ENCODE results near the gene GLO1.
"Not testable (repeated sequence)": the region's sequence is repeated elsewhere in the genome, so short reads cannot be mapped to it uniquely, and the experiment has no call there.

Gene GLO1

GRCh38 chr6:38703949-38704590 is 1.1 kb upstream of the GLO1 start:
- DNase-seq = no peak

DNA sequence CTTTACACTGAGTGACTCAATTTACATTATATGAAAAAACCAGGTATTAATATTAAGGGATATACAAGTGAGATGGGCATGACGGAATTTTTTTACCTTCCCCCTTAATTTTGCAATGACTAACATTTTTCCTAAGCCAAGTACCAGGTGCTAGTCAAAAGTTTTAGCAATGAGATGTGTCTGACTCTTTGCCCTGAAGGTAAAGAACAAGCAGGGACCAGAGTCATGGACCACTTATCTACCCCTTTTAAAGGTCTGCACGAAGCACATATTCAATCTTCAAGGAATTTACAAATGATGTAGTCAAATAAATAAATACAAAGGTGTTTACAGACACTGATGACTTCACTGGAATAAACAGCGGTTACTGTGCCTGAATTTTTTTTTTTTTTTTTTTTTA is 1.4 kb downstream of the GLO1 start:
- no peak for DNase-seq

DNA sequence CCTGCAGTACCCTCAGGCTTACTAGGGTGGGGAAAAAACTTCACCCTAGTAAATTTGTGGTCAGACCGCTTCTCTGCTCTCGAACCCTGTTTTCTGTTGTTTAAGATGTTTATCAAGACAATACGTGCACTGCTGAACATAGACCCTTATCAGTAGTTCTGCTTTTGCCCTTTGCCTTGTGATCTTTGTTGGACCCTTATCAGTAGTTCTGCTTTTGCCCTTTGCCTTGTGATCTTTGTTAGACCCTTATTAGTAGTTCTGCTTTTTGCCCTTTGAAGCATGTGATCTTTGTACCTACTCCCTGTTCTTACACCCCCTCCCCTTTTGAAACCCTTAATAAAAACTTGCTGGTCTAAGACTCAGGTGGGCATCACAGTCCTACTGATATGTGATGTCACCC is 3.2 kb downstream of the GLO1 start:
- not testable (repeated sequence) for DNase-seq

DNA sequence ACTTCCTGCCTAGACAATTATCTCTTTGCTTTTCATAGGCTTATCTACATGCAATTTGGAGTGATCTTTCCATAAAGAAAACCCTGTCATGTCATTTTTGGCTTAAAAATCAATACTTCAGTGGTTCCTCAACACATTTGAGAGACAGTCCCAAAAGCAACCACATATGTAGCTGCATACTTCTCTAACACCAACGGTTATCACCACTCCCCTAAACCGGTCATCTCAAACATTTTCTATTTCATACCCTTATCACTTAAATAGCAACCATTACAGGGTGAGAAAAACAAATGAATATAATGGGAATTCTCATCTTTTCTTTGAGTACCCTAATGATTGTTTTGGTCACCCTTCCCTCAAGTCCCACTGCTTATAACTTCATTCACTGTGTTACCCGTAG is 5.1 kb downstream of the GLO1 start:
- no peak for DNase-seq

DNA sequence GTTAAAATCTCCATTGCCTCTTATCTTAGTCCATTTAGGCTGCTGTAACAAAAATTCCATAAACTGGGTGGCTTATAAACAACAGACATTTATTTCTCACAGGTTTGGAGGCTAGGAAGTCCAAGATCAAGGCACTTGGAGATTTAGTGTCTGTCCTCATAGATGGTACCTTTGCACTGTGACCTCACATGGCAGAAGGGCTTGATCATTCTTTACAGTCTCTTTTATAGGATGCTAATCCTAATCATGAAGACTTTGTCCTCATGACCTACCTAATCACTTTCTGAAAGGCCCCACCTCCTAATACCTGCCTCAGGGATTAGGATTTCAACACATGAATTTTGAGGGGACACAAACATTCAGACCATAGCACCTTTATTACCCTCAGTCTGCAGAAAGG is 6.6 kb downstream of the GLO1 start:
- no peak for DNase-seq

DNA sequence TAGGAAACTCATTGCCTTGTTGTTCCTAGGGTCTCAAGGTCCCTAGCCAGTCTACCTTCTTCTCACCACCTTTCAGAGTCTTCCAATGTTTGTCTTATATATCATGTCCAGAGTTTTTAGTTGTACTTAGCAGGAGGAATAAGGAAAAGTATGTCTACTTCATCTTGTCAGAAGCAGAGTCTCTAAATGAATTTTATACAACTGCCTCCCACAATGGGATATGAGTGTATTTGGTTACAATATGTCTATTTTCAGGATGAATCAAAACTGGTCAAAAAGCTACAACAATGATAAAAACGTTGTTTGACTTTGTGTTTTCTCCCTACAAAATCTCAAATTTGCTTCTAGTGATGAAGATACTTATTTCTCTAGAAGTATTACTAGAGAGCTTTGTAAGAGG is 7.0 kb downstream of the GLO1 start:
- no peak for DNase-seq

- peak in 1 of 2 donors; percentile 21 for DNase-seq
Observed at GRCh38 chr6:38695227-38695900, 7.6 kb downstream of the GLO1 start.

DNA sequence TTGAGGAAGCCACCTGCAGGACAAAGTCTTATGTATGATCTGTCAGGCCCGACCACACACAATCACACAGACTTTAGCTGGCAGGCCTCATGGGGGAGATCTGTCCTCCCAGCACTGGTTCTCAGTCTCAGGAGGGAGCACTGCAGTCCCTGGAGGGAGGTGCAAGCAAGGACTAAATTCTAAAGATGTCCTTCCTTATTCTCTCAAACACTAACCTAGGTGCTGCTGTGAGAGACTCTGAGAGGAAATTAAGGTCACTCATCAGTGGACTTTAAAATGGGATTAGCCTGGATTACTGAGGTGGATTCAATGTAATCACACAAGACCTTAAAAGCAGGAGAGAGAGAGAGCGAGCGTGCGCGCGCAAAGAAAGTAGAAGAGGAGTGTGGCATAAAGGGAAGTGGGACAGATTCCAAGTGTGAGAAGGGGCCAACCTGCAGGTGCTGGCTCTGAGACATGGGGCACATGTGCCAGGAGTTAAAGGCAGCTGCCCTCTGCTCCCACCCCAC is 14.3 kb downstream of the GLO1 start:
- no peak for DNase-seq

- DNase-seq = no peak
Observed at GRCh38 chr6:38687549-38687948, 15.4 kb downstream of the GLO1 start.

DNA sequence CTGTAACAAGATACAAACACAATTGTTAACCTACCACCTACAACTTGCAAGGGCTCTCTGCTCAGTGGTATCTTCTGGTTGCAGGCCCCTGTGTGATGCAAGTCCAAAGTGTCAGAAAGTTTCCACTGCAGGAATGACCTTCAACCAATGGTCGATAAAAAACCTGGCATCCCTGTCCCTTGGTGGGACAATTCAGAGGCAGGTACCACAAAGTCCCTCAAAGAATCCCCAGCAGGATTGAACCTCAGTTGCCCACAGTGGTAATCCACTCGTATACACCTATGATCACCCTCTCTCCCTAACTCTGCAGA is 15.9 kb downstream of the GLO1 start:
- DNase-seq = no peak

GRCh38 chr6:38686270-38687042 is 16.5 kb downstream of the GLO1 start:
- no peak for DNase-seq

DNA sequence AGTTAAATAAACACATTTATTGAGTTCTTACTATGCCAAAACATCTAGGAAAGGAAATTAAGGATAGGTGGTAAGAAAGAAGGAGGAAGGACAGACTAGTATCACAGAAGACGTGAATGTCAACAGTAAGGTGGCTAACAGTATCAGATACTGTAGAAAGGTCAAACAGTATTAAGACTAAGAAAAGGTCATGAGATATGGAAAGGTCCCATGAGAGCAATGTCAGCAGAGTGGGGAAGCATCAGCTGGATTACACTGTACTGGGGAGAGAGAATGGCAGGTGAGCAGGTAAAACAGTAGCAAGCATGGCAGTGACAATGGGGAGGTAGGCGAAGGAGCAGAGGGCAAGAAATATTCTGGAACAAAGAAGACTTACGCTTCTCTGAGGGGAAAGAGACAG is 18.0 kb downstream of the GLO1 start:
- DNase-seq = no peak

DNA sequence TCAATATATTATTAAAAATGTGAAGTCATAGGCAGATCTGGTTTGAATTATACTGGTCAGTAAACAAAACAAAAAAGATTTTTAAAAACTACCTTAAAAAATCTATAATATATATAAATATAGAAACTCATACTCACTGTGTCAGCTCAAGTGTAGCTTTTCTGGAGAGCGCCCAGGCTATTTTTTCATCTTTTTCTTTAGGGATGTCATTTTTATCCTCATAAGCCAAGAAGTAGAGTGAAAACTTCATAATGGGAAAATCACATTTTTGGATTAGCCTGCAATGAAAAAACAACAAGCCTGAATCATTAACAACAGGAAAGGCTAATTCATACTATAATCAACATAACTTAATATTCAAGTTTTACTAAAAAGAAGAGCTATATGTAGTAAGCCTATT is 18.7 kb downstream of the GLO1 start:
- DNase-seq = no peak

DNA sequence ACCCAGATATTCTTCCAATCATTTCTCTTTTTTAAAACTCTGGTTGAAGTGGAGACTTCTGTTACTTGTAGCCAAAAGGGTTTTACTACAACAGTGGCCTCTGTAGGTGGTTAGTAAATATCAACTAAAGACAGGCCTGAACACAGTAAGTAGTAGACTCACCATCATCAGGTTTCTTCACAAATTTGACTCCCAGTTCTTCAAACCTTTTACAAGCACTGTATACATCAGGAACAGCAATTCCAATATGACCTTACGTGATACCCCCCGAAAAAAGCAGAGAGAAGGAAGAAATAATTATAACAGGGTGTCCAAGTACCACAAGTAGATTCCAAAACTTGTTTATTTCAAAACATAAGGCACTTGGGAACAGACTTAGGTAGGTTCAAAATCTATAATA is 21.1 kb downstream of the GLO1 start:
- no peak for DNase-seq

DNA sequence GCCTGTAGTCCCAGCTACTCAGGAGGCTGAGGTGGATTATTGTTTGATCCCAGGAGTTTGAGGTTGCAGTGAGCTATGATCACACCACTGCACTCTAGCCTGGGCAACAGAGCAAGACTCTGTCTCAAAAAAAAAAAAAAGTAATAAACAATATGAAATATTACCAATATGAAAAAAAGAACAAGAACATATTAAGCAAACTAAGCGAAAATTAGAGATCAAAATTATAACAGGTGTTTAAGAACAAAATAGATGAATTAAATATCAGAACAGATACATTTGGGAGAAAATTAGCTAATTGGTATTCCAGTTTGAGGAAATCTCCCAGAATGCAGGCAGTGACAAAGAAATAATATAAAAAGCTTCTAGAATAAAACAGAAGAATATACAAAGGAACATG is 23.3 kb downstream of the GLO1 start:
- no peak for DNase-seq

DNA sequence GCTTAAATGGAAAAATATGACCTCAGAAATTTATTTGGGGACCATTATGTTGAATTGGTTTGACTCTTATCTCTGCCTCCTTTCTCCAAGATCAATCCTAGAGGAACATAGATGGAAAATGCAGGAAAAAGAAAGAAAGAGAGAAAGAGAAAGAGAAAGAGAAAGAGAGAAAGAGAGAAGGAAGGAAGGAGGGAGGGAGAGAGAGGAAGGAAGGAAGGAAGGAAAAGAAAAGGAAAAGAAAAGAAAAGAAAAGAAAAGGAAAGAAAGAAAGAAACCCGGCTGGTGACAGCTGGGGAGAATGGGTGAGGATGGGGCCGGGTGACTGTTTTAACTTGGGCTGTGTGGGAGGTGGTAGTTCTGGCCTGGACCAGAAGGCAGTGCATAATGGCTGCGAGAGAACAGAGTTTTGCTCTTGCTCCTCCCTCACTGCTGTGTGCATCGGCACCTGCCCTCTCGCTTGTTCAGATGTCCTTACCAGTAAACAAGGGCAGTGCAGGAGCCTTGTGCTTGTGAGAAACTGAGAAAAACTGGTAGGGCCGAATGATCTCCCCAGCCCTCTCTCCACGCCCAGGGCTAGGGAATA is 24.7 kb downstream of the GLO1 start:
- no peak for DNase-seq

DNA sequence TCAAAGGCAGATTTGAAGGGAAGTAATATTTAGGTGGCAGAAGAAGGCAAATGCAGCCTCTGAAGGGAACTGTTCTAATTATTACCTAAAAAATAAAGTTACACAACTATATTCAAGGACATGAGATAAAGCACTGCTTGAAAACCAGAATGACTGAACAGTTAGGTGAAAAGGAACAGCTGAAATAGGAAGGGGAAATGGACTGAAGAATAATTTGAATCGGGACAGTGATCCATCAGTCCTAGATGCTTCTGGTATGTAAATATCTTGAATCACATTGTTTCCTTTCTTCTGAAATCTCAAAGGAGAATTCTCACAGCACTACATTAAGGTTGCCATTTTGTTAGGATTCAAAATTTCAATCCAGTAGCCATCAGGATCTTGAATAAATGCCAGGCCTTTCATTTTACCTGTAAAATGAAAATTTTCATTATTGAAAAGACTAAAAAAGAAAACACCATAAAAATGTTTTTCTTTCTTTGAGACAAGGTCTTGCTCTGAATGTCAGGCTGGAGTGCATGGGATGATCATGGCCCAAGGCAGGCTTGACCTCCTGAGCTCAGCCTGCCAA is 25.9 kb downstream of the GLO1 start:
- DNase-seq = no peak

DNA sequence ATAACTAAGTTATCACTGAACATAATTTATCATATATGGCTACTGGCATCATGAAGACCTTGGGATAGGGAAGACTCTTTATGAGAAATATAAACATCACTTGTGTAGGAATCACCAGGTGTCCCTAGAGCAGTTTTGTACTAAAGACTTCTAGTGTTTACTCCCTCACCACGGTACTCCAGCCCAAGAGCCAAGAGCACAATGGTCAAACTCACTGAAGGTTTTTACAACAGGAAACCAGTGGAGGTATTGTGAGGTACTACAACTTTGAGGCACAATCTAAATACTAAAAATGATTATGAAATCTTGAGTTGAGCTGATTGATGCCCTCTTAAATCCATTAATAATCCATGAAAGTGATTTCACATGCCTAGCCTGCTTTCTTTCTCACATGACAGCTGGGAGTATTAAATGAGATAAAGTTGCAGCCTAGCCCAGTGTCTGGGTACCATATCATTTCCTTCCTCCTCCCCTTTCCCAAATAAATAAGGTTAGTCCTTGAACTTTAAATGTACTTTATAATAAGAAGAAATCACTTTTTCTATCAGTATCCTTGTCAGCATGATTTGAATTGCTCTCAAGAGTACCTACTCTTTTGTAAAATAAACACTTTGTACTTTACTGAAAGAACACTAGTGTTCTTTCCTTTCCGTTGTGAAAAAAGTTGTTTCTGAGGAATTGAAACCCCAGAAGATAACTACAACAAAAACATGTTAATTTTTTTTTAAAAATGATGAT is 26.5 kb downstream of the GLO1 start:
- no peak for DNase-seq

GRCh38 chr6:38673397-38674165 is 29.4 kb downstream of the GLO1 start:
- no peak for DNase-seq

- DNase-seq = peak in 1 of 2 donors; percentile 64
Observed at GRCh38 chr6:38671885-38672467, 31.0 kb downstream of the GLO1 start.

DNA sequence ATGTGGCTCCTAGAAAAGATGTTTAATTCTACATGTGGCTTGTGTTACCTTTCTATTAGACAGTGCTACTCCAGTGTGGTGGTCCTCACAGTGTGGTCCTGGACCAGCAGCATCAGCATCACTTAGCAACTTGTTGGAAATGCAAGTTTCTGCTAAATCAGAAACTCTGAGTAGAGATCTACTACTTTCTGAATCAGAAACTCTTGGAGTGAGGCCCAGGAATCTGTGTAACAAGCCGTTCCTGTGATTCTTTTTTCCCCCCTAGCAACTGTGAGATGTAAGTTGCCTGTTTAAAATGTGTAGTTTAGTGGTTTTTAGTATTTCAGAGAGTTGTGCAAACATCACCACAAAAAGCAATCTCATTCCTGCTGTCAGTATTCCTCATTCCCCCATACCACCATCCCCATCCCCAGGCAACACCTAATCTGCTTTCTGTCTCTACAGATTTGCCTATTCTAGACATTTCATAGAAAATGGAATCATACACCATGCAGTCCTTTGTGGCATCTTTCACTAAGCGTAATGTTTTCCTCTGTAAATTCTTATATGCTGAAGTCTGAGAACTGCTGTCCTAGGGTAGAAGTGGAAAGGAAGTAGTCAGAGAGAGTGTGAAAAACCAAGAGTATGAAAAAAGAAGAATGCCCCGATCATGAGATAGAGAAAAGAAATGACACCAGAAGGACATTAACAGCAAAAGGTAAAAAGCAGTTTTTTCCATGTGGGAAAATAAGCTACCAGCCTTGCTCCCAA is 44.4 kb downstream of the GLO1 start:
- DNase-seq = no peak
